HG02678 (cell line): ENCODE measurements around the gene GTSF1L.

ENCODE experiments used
- ATAC-seq: cut with Tn5 transposase; IDR thresholded peaks from one replicate; pipeline ENCODE4 v1.9.1; 2021; ENCODE audit warnings: mild to moderate bottlenecking, moderate library complexity; ENCODE audit not compliant: unreplicated experiment

The GTSF1L gene

GRCh38 chr20:43717616-43717995 lies 9.2 kb downstream of the GTSF1L start:
- no peak for ATAC-seq

GRCh38 chr20:43716757-43717615 lies 9.8 kb downstream of the GTSF1L start:
- ATAC-seq: no peak

- ATAC-seq: no peak
These were observed 10.7 kb downstream of the GTSF1L start for GRCh38 chr20:43716123-43716522.

GRCh38 chr20:43715511-43715910 lies 11.3 kb downstream of the GTSF1L start:
- no peak for ATAC-seq

- no peak for ATAC-seq
These were observed 11.8 kb downstream of the GTSF1L start for GRCh38 chr20:43715044-43715443.

GRCh38 chr20:43711098-43711654 lies 15.6 kb downstream of the GTSF1L start:
- peak; percentile 13 for ATAC-seq

GRCh38 chr20:43710370-43711044 lies 16.3 kb downstream of the GTSF1L start:
- peak; percentile 72 for ATAC-seq

GRCh38 chr20:43702502-43702901 lies 24.3 kb downstream of the GTSF1L start:
- ATAC-seq: no peak

- ATAC-seq: no peak
These were observed 26.2 kb downstream of the GTSF1L start for GRCh38 chr20:43700627-43701026.

GRCh38 chr20:43699941-43700565 lies 26.7 kb downstream of the GTSF1L start:
- no peak for ATAC-seq

GRCh38 chr20:43695571-43695970 lies 31.2 kb downstream of the GTSF1L start:
- no peak for ATAC-seq

GRCh38 chr20:43694763-43695162 lies 32.0 kb downstream of the GTSF1L start:
- no peak for ATAC-seq

- no peak for ATAC-seq
These were observed 34.8 kb downstream of the GTSF1L start for GRCh38 chr20:43691928-43692524.

- ATAC-seq: no peak
These were observed 35.7 kb downstream of the GTSF1L start for GRCh38 chr20:43690943-43691598.

GRCh38 chr20:43689165-43689564 lies 37.6 kb downstream of the GTSF1L start:
- no peak for ATAC-seq

- no peak for ATAC-seq
These were observed 40.0 kb downstream of the GTSF1L start for GRCh38 chr20:43686820-43687219.

- ATAC-seq: peak; percentile 26
These were observed 44.4 kb downstream of the GTSF1L start for GRCh38 chr20:43682446-43682845.

GRCh38 chr20:43681991-43682410 lies 44.8 kb downstream of the GTSF1L start:
- ATAC-seq: peak; percentile 93

- peak; percentile 24 for ATAC-seq
These were observed 45.3 kb downstream of the GTSF1L start for GRCh38 chr20:43681468-43681942.

- ATAC-seq: peak; percentile 4
These were observed 45.8 kb downstream of the GTSF1L start for GRCh38 chr20:43680981-43681380.
